ENCODE data around the gene LHFPL2.
"Not testable (repeated sequence)": the region's sequence is repeated elsewhere in the genome, so short reads cannot be mapped to it uniquely, and the experiment has no call there.

LHFPL2 gene

DNA sequence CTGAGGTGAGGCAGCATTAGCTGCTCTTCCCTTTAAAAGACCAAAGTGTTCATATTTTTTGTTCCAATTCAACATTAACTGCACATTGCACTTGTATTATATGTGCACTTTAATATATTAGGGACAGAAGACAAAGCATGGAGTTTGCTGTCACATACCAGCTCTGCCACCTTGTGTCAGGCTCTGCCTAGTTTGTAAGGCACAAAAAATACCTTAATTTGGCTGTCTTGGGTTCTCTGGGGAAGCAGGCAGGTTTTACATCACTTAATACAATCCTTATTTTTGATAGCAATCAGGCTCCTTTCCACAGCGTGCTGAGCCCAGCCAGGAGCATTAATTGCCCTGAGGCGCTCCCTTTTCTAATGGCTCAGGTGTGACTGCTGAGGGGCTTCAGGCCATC is 156.3 kb downstream of the LHFPL2 start:
- Mint-ChIP-seq H3K9me3 (no peaks in the 10 kb centered on the region), H3K27me3 (peaks cover 6% of the 10 kb centered on the region), H3K4me3 (no peak overlapping the region), H3K27ac (no peak overlapping the region), H3K36me3 (ENCODE audit: low read depth) (peaks cover 6% of the 10 kb centered on the region), H3K4me1 (ENCODE audit: low read depth) (no peaks in the 10 kb centered on the region)

DNA sequence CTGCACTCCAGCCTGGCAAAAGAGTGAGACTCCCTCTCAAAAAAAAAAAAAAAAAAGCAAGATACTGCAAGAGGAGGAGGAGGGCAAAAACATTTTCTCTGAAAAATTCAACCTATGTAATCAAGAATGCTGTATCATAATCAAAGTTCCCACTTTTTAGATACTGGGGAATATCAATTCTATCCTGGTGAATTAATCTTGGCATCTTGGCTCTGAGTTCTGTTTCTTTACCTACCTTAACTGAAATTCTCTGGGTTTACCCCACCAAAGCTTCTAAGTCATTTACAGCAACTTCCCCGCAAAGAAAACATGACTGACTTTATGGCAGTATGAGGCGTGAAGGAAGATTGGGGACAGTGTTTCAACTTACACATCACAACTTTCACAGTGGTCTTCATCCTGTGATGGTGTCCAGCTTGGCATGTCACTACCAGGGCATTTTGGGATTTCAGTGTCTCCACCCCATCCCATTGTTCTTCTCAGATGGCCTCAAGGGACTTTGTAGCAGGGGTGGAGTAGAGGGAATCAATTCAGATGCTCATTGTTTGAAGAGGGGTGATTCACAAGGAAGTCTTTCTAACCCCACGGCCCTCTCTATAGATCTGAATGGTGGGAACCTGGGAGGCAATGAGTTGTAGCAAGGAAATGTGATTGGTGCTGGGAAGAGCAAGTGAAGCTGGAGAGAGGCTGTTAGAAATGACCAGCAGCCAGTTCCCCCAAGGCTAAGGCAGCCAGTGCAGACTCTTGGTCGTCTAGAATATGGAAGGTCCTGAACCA is 157.7 kb downstream of the LHFPL2 start:
- Mint-ChIP-seq H3K36me3 (ENCODE audit: low read depth) (peaks cover 6% of the 10 kb centered on the region), H3K4me1 (ENCODE audit: low read depth) (no peaks in the 10 kb centered on the region), H3K27ac (no peak overlapping the region), H3K27me3 (no peaks in the 10 kb centered on the region), H3K4me3 (no peak overlapping the region), H3K9me3 (no peaks in the 10 kb centered on the region)

DNA sequence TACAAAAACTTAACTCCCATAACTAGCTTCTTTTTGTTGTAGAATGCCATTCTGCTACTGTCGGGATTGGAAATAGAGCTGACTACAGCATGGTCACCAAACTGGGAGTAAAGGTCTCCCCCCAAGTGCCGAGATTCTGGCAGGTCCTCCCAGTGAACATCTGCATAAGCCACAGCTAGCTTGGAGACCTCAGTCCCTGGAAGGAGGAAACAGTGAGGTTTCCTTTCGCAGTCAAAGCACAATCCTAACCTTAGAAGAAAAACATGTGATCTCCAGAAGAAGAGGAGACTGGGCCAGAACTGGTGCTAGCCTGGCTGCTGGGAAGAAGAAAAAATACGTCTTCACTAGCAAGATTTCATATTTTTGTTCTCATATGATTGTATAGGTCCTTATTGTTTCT is 160.7 kb downstream of the LHFPL2 start:
- Mint-ChIP-seq H3K27ac (no peak overlapping the region), H3K4me1 (ENCODE audit: low read depth) (peaks cover 16% of the 10 kb centered on the region), H3K9me3 (no peaks in the 10 kb centered on the region), H3K4me3 (no peak overlapping the region), H3K27me3 (no peaks in the 10 kb centered on the region), H3K36me3 (ENCODE audit: low read depth) (peaks cover 6% of the 10 kb centered on the region)

DNA sequence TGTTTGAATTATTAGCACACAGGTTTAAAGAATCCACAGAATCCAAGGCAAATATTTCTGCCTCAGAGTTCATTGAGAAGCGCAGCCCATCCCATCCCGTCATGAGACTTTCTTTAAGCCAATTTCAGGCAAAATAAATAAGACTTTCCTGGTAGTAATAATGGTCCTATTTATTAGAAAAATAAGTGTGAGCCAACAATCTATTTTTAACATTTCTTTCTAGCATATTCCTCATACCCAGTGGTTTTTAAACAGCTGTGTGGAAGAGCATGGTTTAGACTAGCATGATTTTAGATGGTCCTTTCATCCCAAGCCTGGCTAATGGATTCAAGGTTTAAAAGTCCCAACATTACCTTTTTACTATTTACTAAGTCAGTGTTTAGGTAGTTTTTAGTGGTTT is 162.4 kb downstream of the LHFPL2 start:
- Mint-ChIP-seq H3K27me3 (no peaks in the 10 kb centered on the region), H3K36me3 (ENCODE audit: low read depth) (peaks cover 6% of the 10 kb centered on the region), H3K27ac (no peak overlapping the region), H3K9me3 (no peaks in the 10 kb centered on the region), H3K4me1 (ENCODE audit: low read depth) (peaks cover 18% of the 10 kb centered on the region), H3K4me3 (no peak overlapping the region)

DNA sequence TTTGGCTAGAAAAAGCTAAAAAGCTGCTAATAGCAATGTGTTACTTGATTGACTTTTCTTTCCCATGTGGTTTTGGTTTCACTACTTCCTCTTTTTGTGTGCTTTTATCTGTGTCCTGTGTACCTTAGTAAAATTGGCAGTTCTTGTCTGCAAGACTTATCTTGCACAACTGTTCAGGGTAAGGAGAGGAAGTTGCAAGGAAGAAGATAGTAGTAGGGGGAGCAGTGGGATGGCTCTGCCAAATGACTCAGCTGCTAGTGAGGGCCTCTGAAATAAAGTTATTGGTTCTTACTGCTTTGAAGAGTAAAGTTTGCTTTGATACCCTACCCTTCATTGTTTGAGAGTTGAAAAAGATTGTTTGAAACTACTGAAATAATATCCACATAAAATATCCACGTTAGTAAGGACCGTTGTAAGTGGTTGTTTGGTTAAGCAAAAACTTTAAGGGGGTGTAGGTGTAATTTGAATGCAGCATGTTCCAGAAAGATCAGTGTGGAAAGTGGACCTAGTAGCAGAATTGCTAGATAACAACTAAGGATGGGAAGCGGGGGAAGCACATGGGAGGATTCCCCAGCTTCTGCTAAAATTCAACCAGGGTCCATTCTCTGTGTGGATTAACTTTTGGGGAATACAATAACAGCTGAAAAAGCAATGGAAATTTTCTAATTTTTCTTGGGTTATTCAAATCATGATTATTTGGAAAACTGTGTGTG is 164.6 kb downstream of the LHFPL2 start:
- Mint-ChIP-seq H3K4me3 (no peak overlapping the region), H3K27me3 (no peaks in the 10 kb centered on the region), H3K4me1 (ENCODE audit: low read depth) (peaks cover 18% of the 10 kb centered on the region), H3K9me3 (no peaks in the 10 kb centered on the region), H3K36me3 (ENCODE audit: low read depth) (peaks cover 9% of the 10 kb centered on the region), H3K27ac (no peak overlapping the region)

DNA sequence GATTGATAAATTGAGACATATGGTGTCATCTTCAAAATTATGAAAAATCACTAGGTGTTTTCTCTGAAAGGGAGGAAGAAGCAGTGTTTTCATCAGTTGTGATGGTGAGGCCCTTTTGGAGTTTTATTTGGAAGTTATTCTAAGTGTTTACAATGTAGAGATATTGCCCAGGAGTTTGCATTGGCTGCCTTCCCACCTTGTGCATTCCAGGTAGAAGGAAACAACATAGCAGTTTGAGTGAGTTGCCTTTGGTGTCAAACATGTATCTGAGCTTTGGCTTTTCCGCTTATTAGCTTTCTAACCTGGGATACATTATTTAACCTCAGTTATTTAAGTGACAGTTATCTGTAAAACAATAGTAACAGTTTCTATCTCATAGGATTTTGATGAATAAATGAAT is 165.6 kb downstream of the LHFPL2 start:
- Mint-ChIP-seq H3K36me3 (ENCODE audit: low read depth) (peaks cover 7% of the 10 kb centered on the region), H3K4me1 (ENCODE audit: low read depth) (peaks cover 18% of the 10 kb centered on the region), H3K27me3 (no peaks in the 10 kb centered on the region), H3K27ac (no peak overlapping the region), H3K9me3 (no peaks in the 10 kb centered on the region), H3K4me3 (no peak overlapping the region)

DNA sequence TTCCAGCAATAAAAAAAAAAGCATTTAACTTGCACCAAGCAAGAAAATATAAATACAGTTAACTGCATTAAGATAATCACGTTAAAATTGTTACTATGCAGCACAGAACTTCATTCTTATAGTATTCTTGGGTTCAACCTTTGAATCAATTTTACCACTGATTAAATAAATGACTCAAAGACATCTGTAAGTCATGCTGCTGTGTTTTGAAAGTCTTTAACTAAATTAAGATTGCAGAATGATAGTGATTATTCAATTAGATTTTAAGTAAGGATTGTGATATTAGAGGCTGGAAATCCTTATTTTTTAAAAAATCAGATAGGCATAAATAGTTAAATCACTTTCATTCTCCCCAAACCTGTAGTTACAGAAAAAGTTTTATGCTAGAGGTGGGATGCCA is 171.8 kb downstream of the LHFPL2 start:
- peaks cover 8% of the 10 kb centered on the region for H3K36me3 Mint-ChIP-seq (ENCODE audit: low read depth)
- H3K9me3 Mint-ChIP-seq = no peaks in the 10 kb centered on the region
- H3K4me3 Mint-ChIP-seq = no peak overlapping the region
- H3K4me1 Mint-ChIP-seq (ENCODE audit: low read depth) = no peaks in the 10 kb centered on the region
- no peak overlapping the region for H3K27ac Mint-ChIP-seq
- no peaks in the 10 kb centered on the region for H3K27me3 Mint-ChIP-seq

DNA sequence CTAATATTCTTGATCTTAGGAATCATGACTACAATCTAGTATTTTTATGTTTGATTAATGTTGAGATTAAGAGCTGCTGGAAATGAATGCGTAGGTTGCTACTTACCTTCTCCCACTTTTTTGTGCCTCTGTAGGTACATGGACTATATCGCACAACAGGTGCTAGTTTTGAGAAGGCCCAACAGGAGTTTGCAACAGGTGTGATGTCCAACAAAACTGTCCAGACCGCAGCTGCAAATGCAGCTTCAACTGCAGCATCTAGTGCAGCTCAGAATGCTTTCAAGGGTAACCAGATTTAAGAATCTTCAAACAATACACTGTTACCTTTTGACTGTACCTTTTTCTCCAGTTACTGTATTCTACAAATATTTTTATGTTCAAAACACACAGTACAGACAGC is 173.2 kb downstream of the LHFPL2 start:
- H3K9me3 Mint-ChIP-seq = no peaks in the 10 kb centered on the region
- H3K4me1 Mint-ChIP-seq (ENCODE audit: low read depth) = no peaks in the 10 kb centered on the region
- no peak overlapping the region for H3K27ac Mint-ChIP-seq
- H3K27me3 Mint-ChIP-seq = no peaks in the 10 kb centered on the region
- H3K36me3 Mint-ChIP-seq (ENCODE audit: low read depth) = peaks cover 8% of the 10 kb centered on the region
- H3K4me3 Mint-ChIP-seq = no peak overlapping the region

DNA sequence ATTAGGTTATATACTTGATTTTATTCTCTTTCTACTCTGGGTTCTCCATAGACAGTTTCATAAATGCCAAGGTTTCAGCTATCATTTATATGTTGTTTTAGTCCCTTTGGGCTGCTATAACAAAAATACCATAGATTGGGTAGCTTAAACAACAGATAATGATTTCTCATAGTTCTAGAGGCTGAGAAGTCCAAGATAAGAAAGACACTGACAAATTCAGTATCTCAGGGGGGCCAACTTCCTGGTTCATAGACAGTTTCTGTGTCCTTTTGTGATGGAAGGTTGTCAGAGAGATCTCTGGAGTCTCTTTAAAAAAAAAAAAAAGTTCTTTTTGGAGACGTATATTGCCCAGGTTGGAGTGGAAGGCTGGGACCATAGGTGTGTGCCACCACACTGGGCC is 174.8 kb downstream of the LHFPL2 start:
- H3K9me3 Mint-ChIP-seq = no peaks in the 10 kb centered on the region
- no peaks in the 10 kb centered on the region for H3K4me1 Mint-ChIP-seq (ENCODE audit: low read depth)
- no peaks in the 10 kb centered on the region for H3K27me3 Mint-ChIP-seq
- H3K27ac Mint-ChIP-seq = no peak overlapping the region
- peaks cover 5% of the 10 kb centered on the region for H3K36me3 Mint-ChIP-seq (ENCODE audit: low read depth)
- no peak overlapping the region for H3K4me3 Mint-ChIP-seq

DNA sequence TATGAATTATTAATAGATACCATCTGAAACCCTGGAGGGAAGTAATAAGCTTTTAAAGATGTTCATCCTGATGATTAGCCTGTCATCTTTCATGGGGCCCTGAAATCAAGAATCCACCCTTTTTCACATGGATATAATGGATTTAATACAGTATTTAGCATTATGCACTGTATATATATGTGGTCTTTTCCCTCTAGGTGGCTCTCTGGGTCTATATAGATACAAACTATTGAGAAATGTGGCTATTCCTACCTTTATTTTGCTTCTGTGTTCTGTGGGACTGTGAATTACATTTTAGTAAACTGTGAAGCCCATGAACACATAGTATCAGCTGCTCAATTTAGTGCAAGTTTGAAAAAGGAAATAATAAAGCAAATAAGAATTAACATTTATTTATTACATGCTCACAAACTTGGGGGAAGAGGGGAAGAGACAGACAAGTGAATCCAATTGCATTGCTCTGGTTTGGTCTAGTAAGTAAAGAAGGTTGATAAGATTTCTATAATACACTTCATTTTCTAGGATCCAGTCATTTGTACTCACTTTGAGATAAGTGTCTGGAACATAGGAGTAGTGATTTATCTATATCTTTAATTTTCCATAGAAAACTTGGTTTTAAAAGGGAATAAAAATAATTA is 176.0 kb downstream of the LHFPL2 start:
- no peak overlapping the region for H3K4me3 Mint-ChIP-seq
- no peaks in the 10 kb centered on the region for H3K9me3 Mint-ChIP-seq
- H3K27ac Mint-ChIP-seq = no peak overlapping the region
- no peaks in the 10 kb centered on the region for H3K27me3 Mint-ChIP-seq
- H3K36me3 Mint-ChIP-seq (ENCODE audit: low read depth) = peaks cover 5% of the 10 kb centered on the region
- H3K4me1 Mint-ChIP-seq (ENCODE audit: low read depth) = no peaks in the 10 kb centered on the region

DNA sequence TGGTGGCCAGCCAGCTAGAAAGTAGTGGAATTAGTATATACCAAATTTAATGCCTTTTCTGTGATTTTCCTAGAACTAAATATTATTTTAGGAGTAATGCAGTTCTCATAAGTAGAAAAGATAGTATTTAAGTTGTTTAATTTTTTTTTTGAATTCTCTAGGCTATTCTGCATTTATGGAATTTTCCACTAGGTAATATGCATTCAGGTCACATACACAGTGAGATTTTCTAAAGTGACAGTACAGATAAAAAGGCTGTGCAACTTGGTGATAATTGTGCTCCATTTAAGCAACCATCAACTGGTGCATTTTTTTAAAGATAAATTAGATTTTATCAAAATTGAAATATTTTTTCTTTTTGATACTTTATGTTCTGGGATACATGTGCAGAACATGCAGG is 176.7 kb downstream of the LHFPL2 start:
- Mint-ChIP-seq H3K4me1 (ENCODE audit: low read depth) (no peaks in the 10 kb centered on the region), H3K27ac (no peak overlapping the region), H3K4me3 (no peak overlapping the region), H3K9me3 (no peaks in the 10 kb centered on the region), H3K36me3 (ENCODE audit: low read depth) (peaks cover 7% of the 10 kb centered on the region), H3K27me3 (no peaks in the 10 kb centered on the region)

DNA sequence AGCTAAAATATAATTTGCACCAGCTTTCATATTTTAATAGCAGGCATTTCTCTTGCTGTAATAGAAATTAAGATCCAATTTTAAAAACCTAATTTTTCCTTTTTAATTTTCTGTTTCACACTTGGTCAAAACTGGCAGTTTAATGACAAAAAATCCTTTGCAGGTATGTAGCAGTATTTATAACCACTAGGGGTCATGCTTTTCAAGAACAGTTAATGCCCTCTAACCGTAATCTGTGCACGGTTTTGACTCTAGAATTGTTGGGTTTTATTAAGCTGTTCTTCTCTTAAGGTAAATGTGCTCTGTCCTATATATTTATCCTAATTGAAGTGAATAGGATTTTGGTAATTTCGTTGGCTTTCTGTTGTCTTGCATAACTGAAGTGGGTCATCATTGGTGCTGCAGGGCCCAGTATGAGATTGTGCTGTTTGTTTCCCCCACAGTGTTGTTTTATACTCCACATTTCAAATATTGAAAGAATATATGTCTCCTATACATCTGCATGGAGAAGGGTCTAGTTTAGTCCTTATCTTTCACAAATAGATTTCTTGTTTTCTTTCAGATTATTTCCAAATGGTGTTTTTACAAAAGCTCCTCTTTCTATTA is 180.7 kb downstream of the LHFPL2 start:
- Mint-ChIP-seq H3K27ac (no peak overlapping the region), H3K4me3 (no peak overlapping the region), H3K27me3 (no peaks in the 10 kb centered on the region), H3K9me3 (no peaks in the 10 kb centered on the region), H3K4me1 (ENCODE audit: low read depth) (no peaks in the 10 kb centered on the region), H3K36me3 (ENCODE audit: low read depth) (peaks cover 29% of the 10 kb centered on the region)

DNA sequence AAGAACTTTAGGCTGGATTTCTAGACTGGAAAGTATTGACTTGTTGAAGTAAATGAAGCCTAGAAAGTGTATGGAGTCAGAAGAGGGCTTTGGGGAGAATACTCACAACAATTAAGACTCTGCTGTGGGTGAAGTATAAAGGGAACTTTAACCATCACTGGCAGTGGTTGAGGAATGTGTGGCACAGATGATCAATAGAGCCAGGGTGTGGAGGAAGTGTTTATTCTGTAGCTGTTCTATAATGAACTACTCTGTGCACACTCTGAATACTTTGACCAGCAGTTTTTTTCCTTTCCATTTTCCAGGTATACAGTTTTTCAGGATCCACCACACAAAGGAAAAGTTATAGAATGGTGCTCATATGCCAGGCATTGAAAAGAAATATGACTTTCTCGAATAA is 181.4 kb downstream of the LHFPL2 start:
- H3K4me1 Mint-ChIP-seq (ENCODE audit: low read depth) = no peaks in the 10 kb centered on the region
- H3K9me3 Mint-ChIP-seq = no peaks in the 10 kb centered on the region
- peaks cover 29% of the 10 kb centered on the region for H3K36me3 Mint-ChIP-seq (ENCODE audit: low read depth)
- H3K27ac Mint-ChIP-seq = no peak overlapping the region
- H3K4me3 Mint-ChIP-seq = no peak overlapping the region
- no peaks in the 10 kb centered on the region for H3K27me3 Mint-ChIP-seq

DNA sequence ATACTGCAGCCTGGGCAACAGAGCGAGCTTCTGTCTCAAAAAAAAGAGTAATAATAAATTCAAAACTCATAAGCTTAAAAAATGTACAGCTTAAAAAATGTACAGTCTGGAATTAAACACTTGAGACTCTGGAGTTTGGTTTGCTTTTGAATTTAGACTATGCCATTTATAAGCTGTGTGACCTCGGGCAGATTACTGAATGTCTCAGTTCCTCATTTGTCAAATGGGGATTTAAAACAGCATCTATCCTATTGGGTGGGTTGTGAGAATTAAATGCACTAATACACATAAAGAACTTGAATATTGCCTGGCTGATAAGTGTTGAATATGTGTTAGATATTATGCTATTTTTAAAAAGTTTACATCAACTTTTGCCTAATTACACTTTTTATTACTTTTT is 189.7 kb downstream of the LHFPL2 start:
- H3K4me3 Mint-ChIP-seq = no peak overlapping the region
- H3K36me3 Mint-ChIP-seq (ENCODE audit: low read depth) = peaks cover 32% of the 10 kb centered on the region
- peaks cover 11% of the 10 kb centered on the region for H3K4me1 Mint-ChIP-seq (ENCODE audit: low read depth)
- H3K9me3 Mint-ChIP-seq = no peaks in the 10 kb centered on the region
- H3K27ac Mint-ChIP-seq = no peak overlapping the region
- no peaks in the 10 kb centered on the region for H3K27me3 Mint-ChIP-seq

DNA sequence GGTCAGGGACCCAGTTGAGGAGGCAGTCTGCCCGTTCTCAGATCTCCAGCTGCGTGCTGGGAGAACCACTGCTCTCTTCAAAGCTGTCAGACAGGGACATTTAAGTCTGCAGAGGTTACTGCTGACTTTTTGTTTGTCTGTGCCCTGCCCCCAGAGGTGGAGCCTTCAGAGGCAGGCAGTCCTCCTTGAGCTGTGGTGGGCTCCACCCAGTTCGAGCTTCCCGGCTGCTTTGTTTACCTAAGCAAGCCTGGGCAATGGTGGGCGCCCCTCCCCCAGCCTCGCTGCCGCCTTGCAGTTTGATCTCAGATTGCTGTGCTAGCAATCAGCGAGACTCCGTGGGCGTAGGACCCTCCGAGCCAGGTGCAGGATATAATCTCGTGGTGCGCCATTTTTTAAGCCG is 191.1 kb downstream of the LHFPL2 start:
- Mint-ChIP-seq H3K36me3 (ENCODE audit: low read depth) (peaks cover 25% of the 10 kb centered on the region), H3K4me1 (ENCODE audit: low read depth) (peaks cover 11% of the 10 kb centered on the region)
- not testable (repeated sequence) for H3K9me3 Mint-ChIP-seq, H3K27ac Mint-ChIP-seq, H3K27me3 Mint-ChIP-seq, H3K4me3 Mint-ChIP-seq
